Activated naive CD8-positive, alpha-beta T cell treated with anti-CD3 and anti-CD28 coated beads for 36 hours (primary cell): ENCODE measurements around the gene SCARB1. TPM values are rescaled to one million over a fixed set of nuclear protein-coding genes. Genes with fewer than 3 reads are reported as not detected.

Experiments used
- DNase-seq: peaks from one replicate; pipeline ENCODE4 v3.0.0; 2021
- H3K27ac Mint-ChIP-seq: one replicate; pipeline ENCODE4 v1.8.0; 2022; ENCODE audit warnings: mild to moderate bottlenecking, moderate library complexity, mixed read lengths
- H3K27me3 Mint-ChIP-seq: one replicate; pipeline ENCODE4 v1.8.0; 2022; ENCODE audit warnings: mild to moderate bottlenecking, mixed read lengths
- H3K36me3 Mint-ChIP-seq: one replicate; pipeline ENCODE4 v1.8.0; 2021; ENCODE audit warnings: mild to moderate bottlenecking, mixed read lengths
- H3K4me1 Mint-ChIP-seq: one replicate; pipeline ENCODE4 v1.8.0; 2021; ENCODE audit warnings: mixed read lengths
- H3K4me3 Mint-ChIP-seq: one replicate; pipeline ENCODE4 v1.8.0; 2022; ENCODE audit warnings: mild to moderate bottlenecking, moderate library complexity, mixed read lengths
- H3K9me3 Mint-ChIP-seq: one replicate; pipeline ENCODE4 v1.8.0; 2022; ENCODE audit warnings: mixed read lengths
- total RNA-seq, 2 experiments: library from RNA; stranded (reverse); gene quantifications; one replicate each; pipeline ENCODE4 v1.2.3, GENCODE V29; 2021

The SCARB1 gene
- total RNA-seq, 2 experiments from 2014 or later, result 40.3 to 43.8 TPM

DNA sequence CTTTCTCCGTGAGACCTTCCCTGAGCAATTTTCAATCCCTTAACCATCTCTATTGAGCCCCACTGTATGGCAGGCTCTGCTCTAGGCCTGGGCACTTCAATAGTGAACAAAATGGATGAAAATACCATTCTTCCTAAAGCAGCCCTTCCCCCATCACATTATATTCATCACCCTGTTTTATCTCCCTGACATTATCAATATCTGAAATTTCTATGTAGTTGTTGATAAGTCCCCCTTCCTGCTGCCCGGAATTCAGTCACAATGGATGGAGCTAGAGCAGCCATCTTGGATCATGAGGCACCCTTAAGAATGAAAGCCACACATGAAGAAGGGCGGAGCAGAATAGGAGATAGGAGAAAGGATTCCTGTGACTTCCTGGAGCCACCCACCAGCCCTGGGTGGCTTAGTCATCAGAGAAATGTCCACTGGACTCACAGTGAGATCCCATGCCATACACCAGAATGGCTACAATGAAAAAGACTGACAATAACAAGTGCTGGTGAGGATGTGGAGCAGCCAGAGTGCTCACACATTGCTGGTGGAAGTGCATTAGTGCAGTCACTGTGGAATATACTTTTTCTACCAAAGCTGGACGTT lies 33.9 kb downstream of the SCARB1 start:
- no peaks in the 10 kb centered on the region for H3K9me3 Mint-ChIP-seq
- DNase-seq, result no peak
- H3K27me3 Mint-ChIP-seq, result no peaks in the 10 kb centered on the region
- no peak overlapping the region for H3K27ac Mint-ChIP-seq
- H3K4me1 Mint-ChIP-seq, result peaks cover 6% of the 10 kb centered on the region
- no peak overlapping the region for H3K4me3 Mint-ChIP-seq
- H3K36me3 Mint-ChIP-seq, result no peaks in the 10 kb centered on the region

DNA sequence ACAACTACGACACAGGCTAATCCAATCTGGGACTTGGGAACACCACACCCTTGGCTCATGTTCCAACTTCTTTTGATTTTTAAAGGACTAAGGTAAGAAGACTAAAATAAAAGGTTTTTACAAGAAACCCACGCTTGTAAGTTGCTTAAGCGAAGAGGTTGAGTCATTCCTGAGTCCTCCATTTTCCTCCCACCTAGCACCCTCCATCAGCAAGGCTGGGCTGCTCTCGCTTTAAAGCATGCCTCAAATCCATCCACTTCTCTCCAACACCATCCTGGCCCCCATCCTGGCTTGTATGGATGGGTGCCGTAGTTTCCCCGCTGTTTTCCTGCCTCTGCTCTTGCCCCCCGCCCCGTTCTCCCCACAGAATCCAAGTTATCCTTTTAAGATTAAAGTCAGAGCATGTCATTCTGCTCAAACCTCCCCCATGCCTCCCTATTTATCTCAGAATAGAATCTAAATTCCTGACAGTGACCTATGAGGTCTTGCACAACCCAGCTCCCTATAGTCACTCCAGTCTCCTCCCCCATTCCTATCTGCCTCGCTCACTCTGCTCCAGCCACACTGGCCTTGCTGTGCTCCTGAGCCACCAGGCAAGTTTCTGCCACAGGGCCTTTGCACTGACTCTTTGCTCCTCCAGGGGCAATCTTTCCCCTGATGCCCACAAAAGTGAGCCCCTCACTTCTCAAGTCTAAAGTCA lies 34.5 kb downstream of the SCARB1 start:
- H3K4me1 Mint-ChIP-seq, result peaks cover 6% of the 10 kb centered on the region
- no peak overlapping the region for H3K4me3 Mint-ChIP-seq
- no peak overlapping the region for H3K27ac Mint-ChIP-seq
- no peak for DNase-seq
- H3K27me3 Mint-ChIP-seq, result no peaks in the 10 kb centered on the region
- H3K9me3 Mint-ChIP-seq, result no peaks in the 10 kb centered on the region
- peaks cover 2% of the 10 kb centered on the region for H3K36me3 Mint-ChIP-seq

DNA sequence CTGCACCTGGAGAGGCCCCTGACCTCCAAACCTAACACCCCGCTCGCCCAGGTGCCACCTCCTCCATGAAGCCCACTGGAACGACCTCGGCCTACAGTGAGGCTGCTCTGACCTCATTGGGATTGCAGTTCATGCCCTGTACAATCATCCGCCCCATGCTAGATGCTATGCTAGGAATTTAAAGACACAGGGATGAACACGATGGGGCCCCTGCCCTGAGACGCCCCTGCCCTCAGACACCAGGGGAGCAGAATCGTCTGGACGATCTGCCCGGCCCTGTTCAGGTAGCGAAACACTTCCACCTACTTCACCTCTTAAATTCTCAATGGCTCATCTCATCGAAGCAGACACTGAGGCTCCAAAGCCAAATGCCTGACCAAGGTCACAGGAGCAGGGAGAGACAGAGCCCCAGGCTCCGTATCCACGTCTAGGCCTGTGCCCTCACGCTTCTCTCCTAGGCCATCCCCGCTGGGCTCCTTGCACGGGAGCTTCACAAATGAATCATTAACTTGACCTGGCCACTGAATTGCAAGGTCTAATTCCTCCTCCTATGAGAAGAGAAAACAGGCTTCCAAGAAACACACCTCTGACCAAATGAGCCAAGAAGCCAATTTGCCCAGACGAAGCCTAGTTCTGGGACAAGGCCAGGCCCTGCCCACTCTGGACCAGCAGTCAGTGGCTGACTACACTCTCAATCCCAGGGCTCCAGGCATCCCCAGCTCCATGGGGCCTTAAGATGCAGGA lies 35.2 kb downstream of the SCARB1 start:
- DNase-seq, result no peak
- Mint-ChIP-seq H3K4me3 (no peak overlapping the region), H3K27me3 (no peaks in the 10 kb centered on the region), H3K4me1 (peaks cover 6% of the 10 kb centered on the region), H3K36me3 (peaks cover 2% of the 10 kb centered on the region), H3K27ac (no peak overlapping the region), H3K9me3 (no peaks in the 10 kb centered on the region)

DNA sequence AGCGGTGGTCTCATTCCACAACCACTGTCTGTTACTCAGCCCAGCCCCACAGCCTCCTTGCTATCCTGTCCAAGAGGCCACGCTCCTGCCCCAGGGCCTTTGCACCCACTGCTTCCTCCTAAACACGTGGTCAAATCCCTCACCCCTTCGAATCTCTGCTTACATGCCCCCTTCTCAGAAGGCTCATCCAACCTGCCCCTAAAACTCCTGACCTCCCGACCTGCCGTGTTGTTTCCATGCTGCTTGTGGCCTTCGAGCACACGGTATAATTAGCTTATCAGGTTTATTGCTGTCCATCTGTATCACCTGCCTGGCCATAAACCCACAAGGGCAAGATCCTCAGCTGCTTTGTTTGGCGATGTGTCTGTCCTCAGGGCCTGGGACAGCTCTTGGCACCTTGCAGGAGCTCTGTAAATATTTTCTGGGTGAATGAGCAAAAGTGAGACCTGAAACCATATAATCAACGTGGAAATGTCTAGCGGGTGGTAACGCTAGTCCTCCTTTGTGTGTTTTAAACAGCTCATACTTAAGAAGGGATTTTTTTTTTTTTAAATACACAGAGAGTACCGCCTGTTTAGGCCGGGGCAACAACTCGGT lies 36.0 kb downstream of the SCARB1 start:
- Mint-ChIP-seq H3K4me1 (peaks cover 6% of the 10 kb centered on the region), H3K9me3 (no peaks in the 10 kb centered on the region), H3K36me3 (peaks cover 2% of the 10 kb centered on the region), H3K27me3 (no peaks in the 10 kb centered on the region), H3K4me3 (no peak overlapping the region), H3K27ac (no peak overlapping the region)
- no peak for DNase-seq

DNA sequence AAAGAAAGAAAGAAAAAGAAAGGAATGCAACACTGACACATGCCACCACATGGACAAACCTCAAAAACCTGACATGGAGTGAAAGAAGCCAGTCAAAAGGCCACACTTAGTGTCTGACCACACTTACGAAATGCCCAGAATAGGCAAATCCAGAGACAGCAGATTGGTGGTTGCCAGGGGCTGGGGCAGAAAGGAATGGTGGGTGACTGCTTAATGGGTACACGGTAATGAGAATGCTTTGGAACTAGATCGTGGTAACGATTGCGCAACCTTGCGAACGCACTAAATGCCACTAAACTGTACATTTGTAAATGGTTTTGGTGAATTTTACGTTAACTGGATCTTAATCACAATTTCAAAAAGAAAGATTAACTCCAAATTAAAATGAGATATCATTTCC lies 39.5 kb downstream of the SCARB1 start:
- no peak for DNase-seq
- Mint-ChIP-seq H3K4me1 (peaks cover 4% of the 10 kb centered on the region), H3K27ac (no peak overlapping the region), H3K9me3 (no peaks in the 10 kb centered on the region), H3K36me3 (peaks cover 2% of the 10 kb centered on the region), H3K27me3 (no peaks in the 10 kb centered on the region), H3K4me3 (no peak overlapping the region)

DNA sequence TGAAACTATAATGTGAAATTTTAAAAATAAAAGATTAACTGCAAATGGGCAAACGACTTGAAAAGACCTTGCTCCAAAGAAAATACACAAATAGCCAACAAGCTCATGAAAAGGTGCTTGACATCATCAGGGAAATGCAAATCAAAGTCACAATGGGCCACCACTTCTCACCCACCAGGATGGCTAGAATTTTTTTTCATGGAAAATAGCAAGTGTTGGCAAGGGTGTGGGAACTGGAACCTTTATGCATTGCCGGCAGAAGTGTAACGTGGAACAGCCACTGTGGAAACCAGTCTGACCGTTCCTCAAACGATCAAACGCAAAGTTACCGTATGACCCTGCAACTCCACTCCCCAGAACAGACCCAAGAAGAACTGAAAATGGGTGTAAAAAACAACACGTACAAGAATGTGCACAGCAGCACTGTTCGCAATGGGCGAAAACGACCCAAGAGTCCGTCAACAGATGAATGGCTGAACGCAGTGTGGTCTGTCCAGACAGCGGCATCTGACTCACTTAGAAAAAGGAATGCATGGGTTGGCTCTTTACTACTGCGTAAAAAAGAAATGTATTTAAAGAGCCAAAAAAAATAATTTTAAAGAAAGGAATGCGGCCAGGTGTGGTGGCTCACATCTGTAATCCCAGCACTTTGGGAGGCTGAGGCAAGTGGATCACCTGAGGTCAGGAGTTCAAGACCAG lies 40.2 kb downstream of the SCARB1 start:
- peaks cover 2% of the 10 kb centered on the region for H3K4me1 Mint-ChIP-seq
- H3K36me3 Mint-ChIP-seq, result peaks cover 2% of the 10 kb centered on the region
- H3K27me3 Mint-ChIP-seq, result no peaks in the 10 kb centered on the region
- no peak overlapping the region for H3K4me3 Mint-ChIP-seq
- no peak for DNase-seq
- no peaks in the 10 kb centered on the region for H3K9me3 Mint-ChIP-seq
- no peak overlapping the region for H3K27ac Mint-ChIP-seq

DNA sequence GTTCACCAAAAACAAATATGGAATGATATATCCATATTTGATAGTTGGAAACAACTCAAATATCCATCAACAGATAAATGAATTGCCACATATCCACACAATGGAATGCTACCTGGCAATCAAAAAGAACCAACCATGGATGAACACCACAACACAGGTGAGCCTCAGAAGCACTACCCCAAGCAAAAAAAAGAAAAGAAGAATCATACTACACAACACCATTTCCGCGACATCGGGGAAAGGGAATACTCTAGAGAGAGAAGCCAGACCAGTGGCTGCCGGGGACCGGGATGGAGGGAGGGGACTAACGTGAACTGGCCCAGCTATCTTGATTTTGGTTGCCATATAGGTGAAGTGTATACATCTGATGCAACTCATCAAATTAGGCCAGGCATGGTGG lies 41.4 kb downstream of the SCARB1 start:
- no peak for DNase-seq
- Mint-ChIP-seq H3K27me3 (no peaks in the 10 kb centered on the region), H3K27ac (no peak overlapping the region), H3K9me3 (no peaks in the 10 kb centered on the region), H3K36me3 (peaks cover 2% of the 10 kb centered on the region), H3K4me1 (no peaks in the 10 kb centered on the region), H3K4me3 (no peak overlapping the region)

DNA sequence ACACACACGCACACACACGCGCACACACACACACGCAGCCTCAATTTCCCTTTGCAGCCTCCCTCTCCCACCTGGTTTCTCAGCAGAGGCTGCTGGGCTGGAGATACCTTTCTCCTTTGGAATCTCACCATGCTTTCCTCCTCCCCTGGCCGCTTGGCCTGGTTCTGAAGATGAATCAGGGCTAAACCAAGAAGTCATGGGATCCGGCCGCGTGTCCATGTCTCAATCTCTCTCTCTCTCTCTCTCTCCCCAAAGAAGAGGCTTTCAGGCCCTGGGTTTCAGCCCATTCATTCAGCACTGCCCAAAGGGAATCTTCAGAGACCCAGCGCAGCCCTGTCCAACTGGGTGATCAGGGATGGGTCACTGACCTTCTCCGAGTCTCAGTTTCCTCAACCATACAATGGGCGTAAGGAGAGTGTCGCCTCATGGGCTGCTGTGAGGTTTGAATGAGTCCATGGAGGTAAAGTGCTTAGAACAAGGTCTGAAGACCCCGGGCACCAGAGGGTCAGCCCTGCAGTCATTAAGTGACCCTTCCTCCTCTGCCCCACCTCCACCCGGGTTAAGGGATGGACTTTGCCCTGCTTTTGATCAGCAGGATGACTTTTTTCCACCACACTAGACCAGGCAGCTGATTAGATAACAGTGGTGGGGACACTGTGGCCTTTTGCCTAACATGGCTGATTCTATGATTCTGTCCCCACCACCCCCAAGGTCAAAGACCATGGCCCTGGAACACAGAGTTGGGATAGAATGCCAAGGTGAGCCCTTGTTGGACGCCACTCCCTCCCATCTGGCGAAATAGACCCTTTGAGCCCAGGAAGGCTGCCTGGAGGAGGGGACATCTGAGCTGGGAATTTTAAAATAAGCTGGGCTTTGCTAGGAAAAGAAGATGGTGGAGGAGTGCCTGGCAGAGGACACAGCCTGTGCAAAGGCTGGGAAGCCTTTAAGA lies 42.1 kb downstream of the SCARB1 start:
- no peak overlapping the region for H3K4me3 Mint-ChIP-seq
- peaks cover 2% of the 10 kb centered on the region for H3K36me3 Mint-ChIP-seq
- H3K9me3 Mint-ChIP-seq, result no peaks in the 10 kb centered on the region
- DNase-seq, result no peak
- no peaks in the 10 kb centered on the region for H3K4me1 Mint-ChIP-seq
- no peaks in the 10 kb centered on the region for H3K27me3 Mint-ChIP-seq
- H3K27ac Mint-ChIP-seq, result no peak overlapping the region

DNA sequence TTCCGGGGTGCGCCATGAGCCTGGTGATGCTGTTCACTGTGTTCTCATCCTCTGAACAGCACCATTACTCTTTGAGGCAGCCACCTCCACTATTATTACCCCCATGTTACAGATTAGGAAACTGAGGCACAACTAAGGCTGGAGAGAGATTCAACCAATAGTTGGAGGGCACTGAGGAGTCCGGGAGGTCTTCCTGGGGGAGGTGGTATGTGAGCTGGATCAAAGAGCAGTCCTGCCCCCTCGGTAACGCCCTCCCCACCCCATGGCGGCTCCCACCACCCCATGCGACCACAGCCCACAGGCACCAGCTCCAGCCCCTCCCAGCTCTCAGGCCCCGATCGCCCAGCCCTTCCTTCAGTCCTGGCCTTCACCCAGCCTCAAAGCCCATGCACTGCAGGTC lies 43.5 kb downstream of the SCARB1 start:
- Mint-ChIP-seq H3K27me3 (no peaks in the 10 kb centered on the region), H3K36me3 (peaks cover 5% of the 10 kb centered on the region), H3K27ac (no peak overlapping the region), H3K4me1 (no peaks in the 10 kb centered on the region), H3K4me3 (no peak overlapping the region), H3K9me3 (no peaks in the 10 kb centered on the region)
- no peak for DNase-seq

DNA sequence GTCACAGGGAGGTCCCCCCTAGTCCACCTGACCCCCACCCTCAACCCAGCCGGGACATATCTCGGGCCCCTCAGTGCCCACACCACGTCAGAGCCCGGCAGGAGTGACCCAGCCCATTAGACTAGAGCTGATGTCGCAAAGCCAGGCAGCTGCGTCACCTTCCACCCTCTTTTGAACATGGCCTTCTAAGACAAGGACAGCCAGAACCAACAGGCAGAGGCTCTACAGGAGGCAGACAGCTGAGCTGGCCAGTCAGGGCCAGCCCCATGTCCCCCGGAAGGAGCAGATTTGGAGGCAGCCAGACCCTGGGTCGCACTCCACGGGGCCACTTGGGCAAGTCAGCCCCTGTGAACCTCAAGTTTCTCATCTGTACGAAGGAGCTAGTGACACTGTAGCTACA lies 44.1 kb downstream of the SCARB1 start:
- H3K36me3 Mint-ChIP-seq, result peaks cover 6% of the 10 kb centered on the region
- H3K4me1 Mint-ChIP-seq, result no peaks in the 10 kb centered on the region
- no peaks in the 10 kb centered on the region for H3K9me3 Mint-ChIP-seq
- DNase-seq, result no peak
- no peak overlapping the region for H3K4me3 Mint-ChIP-seq
- no peaks in the 10 kb centered on the region for H3K27me3 Mint-ChIP-seq
- no peak overlapping the region for H3K27ac Mint-ChIP-seq

DNA sequence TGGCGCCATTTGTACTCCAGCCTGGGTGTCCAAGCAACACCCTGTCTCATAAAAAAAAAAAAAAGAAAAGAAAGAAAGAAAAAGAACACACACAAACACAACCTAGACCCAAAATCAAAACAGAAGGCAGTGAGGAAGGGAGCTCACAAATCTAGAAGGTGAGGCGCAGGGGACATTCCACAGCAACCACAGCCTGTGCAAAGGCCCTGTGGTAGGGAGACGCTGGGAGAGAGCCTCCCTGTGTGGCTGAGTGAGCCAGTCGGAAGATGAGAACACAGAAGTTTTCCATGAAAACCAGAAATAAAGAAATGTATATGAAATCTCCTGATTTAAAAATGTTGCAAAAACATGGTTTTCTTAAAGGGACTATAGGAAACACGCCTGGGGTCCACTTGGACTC lies 44.6 kb downstream of the SCARB1 start:
- Mint-ChIP-seq H3K27me3 (no peaks in the 10 kb centered on the region), H3K36me3 (peaks cover 6% of the 10 kb centered on the region), H3K4me1 (no peaks in the 10 kb centered on the region), H3K9me3 (no peaks in the 10 kb centered on the region), H3K27ac (no peak overlapping the region), H3K4me3 (no peak overlapping the region)
- no peak for DNase-seq

DNA sequence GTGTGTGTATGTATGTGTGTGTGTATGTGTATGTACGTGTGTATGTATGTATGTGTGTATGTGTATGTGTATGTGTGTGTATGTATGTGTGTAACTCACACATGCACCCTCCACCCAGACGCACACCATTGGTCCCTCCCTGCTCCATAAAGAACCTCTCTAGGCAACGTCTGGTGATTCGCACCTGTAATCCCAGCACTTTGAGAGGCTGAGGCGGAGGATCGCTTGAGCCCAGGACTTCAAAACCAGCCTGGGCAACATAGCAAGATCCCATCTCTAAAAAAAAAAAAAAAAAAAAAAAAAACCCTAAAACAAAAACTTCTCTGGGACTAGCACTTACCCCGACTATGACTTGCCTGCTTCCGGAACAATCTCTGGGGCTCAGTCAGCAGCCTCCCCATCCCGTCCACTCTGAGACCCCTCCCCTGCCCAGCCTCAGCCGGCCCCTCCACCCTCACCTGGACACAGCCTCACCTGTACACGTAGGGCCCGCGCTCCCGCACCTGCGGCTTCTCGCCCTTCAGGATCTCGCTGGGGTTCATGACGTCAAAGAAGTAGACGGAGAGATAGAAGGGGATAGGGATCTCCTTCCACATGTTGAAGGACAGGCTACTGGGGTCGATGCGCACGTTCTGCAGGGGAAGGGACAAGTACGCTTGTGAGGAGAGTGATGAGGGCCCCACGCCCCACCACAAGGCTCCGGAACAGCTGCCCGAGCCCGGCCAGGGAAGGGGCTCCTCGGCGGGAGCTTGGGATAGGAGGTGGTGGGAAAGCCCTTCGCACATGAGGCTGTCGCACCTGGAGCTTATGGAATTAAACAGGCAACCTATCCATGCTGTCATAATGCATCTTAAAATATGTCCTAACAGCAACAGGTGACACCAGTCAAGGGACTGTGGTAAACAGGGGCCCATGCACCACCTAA lies 46.3 kb downstream of the SCARB1 start:
- no peak overlapping the region for H3K27ac Mint-ChIP-seq
- no peaks in the 10 kb centered on the region for H3K4me1 Mint-ChIP-seq
- H3K4me3 Mint-ChIP-seq, result no peak overlapping the region
- no peaks in the 10 kb centered on the region for H3K9me3 Mint-ChIP-seq
- no peaks in the 10 kb centered on the region for H3K27me3 Mint-ChIP-seq
- H3K36me3 Mint-ChIP-seq, result peaks cover 23% of the 10 kb centered on the region
- no peak for DNase-seq

DNA sequence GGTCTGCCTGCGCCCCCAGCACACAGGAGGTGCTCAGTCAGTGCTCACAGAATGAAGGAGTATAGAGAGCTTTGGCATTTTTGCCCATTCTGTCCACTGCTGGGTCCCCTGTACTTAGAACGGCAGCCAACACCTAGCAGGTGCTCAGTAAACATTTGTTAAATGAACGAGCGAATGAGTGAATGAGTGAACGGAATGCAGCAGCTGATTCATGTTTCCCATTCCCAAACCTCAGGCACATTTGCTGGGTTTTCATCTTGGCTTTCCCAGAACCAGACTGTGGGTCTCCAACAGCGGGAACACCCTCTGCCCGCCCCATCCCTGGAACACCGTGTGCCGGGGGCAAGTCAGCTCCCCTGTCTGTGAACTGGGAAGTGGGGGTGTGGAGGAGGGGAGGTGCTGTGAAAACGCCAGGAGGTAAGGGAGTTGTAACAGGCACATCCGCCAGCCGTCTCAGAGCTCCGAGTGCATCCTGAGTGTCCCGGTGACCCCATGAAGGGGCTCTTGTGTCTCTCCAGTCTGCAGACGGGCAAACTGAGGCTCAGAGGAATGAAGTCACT lies 47.3 kb downstream of the SCARB1 start:
- H3K27ac Mint-ChIP-seq, result no peak overlapping the region
- peaks cover 24% of the 10 kb centered on the region for H3K36me3 Mint-ChIP-seq
- H3K9me3 Mint-ChIP-seq, result no peaks in the 10 kb centered on the region
- H3K4me3 Mint-ChIP-seq, result no peak overlapping the region
- no peaks in the 10 kb centered on the region for H3K4me1 Mint-ChIP-seq
- no peaks in the 10 kb centered on the region for H3K27me3 Mint-ChIP-seq
- DNase-seq, result no peak
